IPS-18a (cell line): ENCODE data around the gene ARHGEF7.

ENCODE experiments used
- H3K27ac ChIP-seq: one replicate; pipeline ENCODE4 v1.5.1; 2013; ENCODE audit warnings: low read length
- H3K27me3 ChIP-seq: one replicate; pipeline ENCODE4 v1.6.1; 2013; ENCODE audit warnings: mild to moderate bottlenecking, low read length; ENCODE audit not compliant: control insufficient read depth, insufficient read depth
- H3K36me3 ChIP-seq: one replicate; pipeline ENCODE4 v1.6.1; 2013; ENCODE audit warnings: low read depth, low read length; ENCODE audit not compliant: control insufficient read depth
- H3K4me1 ChIP-seq: one replicate; pipeline ENCODE4 v1.6.1; 2013; ENCODE audit warnings: low read depth, low read length; ENCODE audit not compliant: control insufficient read depth
- H3K4me3 ChIP-seq: one replicate; pipeline ENCODE4 v1.5.1; 2013; ENCODE audit warnings: low read length
- H3K9ac ChIP-seq: one replicate; pipeline ENCODE4 v1.6.1; 2013; ENCODE audit warnings: mild to moderate bottlenecking, low read length, moderate library complexity
- H3K9me3 ChIP-seq: one replicate; pipeline ENCODE4 v1.6.1; 2013; ENCODE audit warnings: low read depth, low read length; ENCODE audit not compliant: control insufficient read depth

Gene ARHGEF7

GRCh38 chr13:111241006-111241755, 126.1 kb downstream of the ARHGEF7 start:
- no peak overlapping the region for H3K9ac ChIP-seq
- no peak overlapping the region for H3K4me3 ChIP-seq
- H3K36me3 ChIP-seq: peaks cover 22% of the 10 kb centered on the region
- peaks cover 4% of the 10 kb centered on the region for H3K4me1 ChIP-seq
- H3K27me3 ChIP-seq: no peaks in the 10 kb centered on the region
- no peak overlapping the region for H3K27ac ChIP-seq
- no peaks in the 10 kb centered on the region for H3K9me3 ChIP-seq

DNA sequence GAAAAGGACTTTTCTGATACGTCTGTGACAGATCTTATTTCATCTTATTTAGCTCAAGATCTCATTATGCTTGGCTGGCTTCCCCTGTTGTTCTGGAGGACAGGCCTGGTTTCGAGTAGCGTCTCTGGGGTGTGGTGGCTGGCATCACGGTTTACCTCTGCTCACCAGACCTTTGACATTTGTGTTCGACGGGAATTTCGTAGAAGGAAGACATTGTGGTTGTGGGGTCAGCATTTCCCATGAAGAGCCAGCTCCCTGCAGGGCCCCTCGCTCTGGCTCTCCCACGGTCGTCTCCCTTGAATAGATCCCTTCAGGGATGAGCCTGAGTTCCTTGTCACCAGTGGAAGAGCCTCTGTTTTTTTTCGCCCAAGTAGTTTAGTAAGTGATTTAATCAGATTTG, 126.8 kb downstream of the ARHGEF7 start:
- Histone ChIP-seq H3K9me3 (no peaks in the 10 kb centered on the region), H3K36me3 (peaks cover 22% of the 10 kb centered on the region), H3K27me3 (no peaks in the 10 kb centered on the region), H3K4me1 (peaks cover 4% of the 10 kb centered on the region), H3K9ac (no peak overlapping the region), H3K27ac (no peak overlapping the region), H3K4me3 (no peak overlapping the region)

DNA sequence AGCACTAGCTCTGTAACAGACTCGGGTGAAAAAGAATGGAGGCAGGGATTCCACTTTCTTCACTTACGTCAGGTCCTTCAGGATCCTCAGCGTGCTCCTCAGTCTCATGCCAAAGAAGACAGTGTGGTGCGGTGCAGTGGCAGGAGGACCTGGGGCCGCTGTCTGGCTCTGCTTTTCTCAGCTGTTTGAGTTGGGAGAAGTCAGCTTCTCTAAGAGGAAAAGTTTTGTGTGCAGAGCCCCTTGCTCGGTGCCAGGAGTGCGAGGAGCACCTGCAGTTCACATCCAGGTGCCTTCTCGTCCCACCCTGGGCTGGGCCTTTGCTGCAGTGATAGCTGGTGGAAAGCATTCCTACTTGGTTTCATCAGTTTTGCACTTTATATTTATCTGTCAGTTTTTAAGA, 127.5 kb downstream of the ARHGEF7 start:
- Histone ChIP-seq H3K4me3 (no peak overlapping the region), H3K9ac (no peak overlapping the region), H3K27ac (no peak overlapping the region), H3K36me3 (peaks cover 22% of the 10 kb centered on the region), H3K9me3 (no peaks in the 10 kb centered on the region), H3K4me1 (peaks cover 4% of the 10 kb centered on the region), H3K27me3 (no peaks in the 10 kb centered on the region)

DNA sequence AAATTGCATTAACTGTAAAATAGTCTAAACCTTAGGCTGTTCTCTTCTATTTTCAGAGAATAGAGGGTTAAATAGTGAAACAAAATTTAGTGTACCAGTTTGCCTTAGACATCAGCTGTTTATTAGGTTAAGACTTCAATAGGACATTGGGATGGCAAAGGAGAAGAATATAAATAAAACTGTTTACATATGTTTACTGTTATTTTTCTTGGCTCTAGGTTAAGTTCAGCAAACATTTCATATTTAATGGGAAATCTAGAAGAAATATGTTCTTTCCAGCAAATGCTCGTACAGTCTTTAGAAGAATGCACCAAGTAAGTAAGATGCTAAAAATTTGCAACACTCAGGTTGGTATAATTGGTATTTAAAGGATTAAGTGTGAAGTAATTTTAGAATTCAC, 128.9 kb downstream of the ARHGEF7 start:
- no peaks in the 10 kb centered on the region for H3K9me3 ChIP-seq
- H3K9ac ChIP-seq: no peak overlapping the region
- H3K4me1 ChIP-seq: peaks cover 4% of the 10 kb centered on the region
- H3K4me3 ChIP-seq: no peak overlapping the region
- peaks cover 22% of the 10 kb centered on the region for H3K36me3 ChIP-seq
- H3K27me3 ChIP-seq: no peaks in the 10 kb centered on the region
- no peak overlapping the region for H3K27ac ChIP-seq

- Histone ChIP-seq H3K27me3 (no peaks in the 10 kb centered on the region), H3K4me1 (peaks cover 3% of the 10 kb centered on the region), H3K9ac (no peak overlapping the region), H3K4me3 (no peak overlapping the region), H3K27ac (no peak overlapping the region), H3K36me3 (peaks cover 22% of the 10 kb centered on the region), H3K9me3 (no peaks in the 10 kb centered on the region)
Measured at GRCh38 chr13:111245576-111246384, 130.7 kb downstream of the ARHGEF7 start.

DNA sequence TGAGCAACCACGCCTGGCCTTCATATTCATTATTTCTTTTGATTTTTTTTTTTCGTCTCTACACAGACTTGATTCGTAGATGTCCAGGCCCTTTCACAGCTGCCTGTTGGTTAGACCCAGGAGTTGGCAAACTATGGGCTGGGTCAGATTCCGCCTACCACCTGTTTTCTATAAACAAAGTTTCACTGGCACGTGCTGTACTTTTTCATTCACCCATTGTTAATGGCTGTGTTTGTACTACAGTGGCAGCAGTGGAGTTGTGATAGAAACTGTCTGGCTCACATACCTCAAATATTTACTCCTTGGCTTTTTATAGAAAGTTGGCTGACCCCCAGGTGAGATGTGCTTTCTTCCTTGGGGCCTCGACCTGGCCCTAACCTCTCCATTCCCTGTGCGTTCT, 132.4 kb downstream of the ARHGEF7 start:
- no peaks in the 10 kb centered on the region for H3K9me3 ChIP-seq
- no peak overlapping the region for H3K9ac ChIP-seq
- no peak overlapping the region for H3K27ac ChIP-seq
- no peaks in the 10 kb centered on the region for H3K27me3 ChIP-seq
- H3K4me1 ChIP-seq: no peaks in the 10 kb centered on the region
- H3K4me3 ChIP-seq: no peak overlapping the region
- H3K36me3 ChIP-seq: peaks cover 22% of the 10 kb centered on the region

GRCh38 chr13:111248822-111249221, 133.7 kb downstream of the ARHGEF7 start:
- Histone ChIP-seq H3K27me3 (no peaks in the 10 kb centered on the region), H3K9me3 (no peaks in the 10 kb centered on the region), H3K4me3 (no peak overlapping the region), H3K27ac (no peak overlapping the region), H3K9ac (no peak overlapping the region), H3K4me1 (no peaks in the 10 kb centered on the region), H3K36me3 (peaks cover 18% of the 10 kb centered on the region)

DNA sequence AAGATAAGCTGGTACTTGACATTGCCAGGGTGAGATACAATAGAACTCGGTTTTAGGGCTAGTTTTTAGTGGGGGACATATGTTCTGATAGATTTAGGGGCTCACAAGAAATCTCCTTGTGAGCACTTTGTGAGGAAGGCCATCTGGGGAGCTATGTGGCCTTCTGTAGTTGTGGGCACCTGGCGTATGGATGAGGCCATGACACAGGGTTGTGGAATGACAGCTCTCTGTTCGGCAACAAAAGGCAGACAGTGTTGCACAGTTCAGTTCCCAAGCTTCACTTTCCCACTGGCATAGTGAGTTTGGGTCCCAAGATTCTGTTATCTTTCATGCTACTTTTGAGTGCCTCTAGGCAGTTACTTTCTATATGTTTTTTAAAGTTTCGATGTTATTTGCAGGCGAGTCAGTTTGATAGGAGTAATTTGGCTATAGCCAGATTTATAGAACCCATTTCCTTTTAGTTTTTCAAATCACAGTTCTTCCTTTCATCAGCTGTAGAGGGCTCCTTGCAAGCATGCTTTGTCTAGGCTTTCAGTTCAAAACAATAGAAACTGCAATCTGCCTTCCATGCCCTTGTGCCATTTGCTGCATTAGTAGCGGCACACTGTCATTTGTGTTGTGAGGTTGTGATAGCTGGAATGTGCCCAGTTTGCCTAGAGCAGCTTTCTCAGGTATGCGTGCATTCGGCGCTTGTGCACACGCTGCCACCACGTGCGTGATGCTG, 134.7 kb downstream of the ARHGEF7 start:
- Histone ChIP-seq H3K27ac (no peak overlapping the region), H3K9me3 (no peaks in the 10 kb centered on the region), H3K4me1 (no peaks in the 10 kb centered on the region), H3K4me3 (no peak overlapping the region), H3K27me3 (no peaks in the 10 kb centered on the region), H3K9ac (no peak overlapping the region), H3K36me3 (peaks cover 8% of the 10 kb centered on the region)

- no peaks in the 10 kb centered on the region for H3K9me3 ChIP-seq
- H3K9ac ChIP-seq: no peak overlapping the region
- no peak overlapping the region for H3K4me3 ChIP-seq
- no peaks in the 10 kb centered on the region for H3K4me1 ChIP-seq
- H3K36me3 ChIP-seq: no peaks in the 10 kb centered on the region
- H3K27ac ChIP-seq: no peak overlapping the region
- no peaks in the 10 kb centered on the region for H3K27me3 ChIP-seq
Measured at GRCh38 chr13:111251646-111252445, 136.7 kb downstream of the ARHGEF7 start.

- Histone ChIP-seq H3K27ac (no peak overlapping the region), H3K9ac (no peak overlapping the region), H3K36me3 (peaks cover 4% of the 10 kb centered on the region), H3K4me3 (no peak overlapping the region), H3K9me3 (no peaks in the 10 kb centered on the region), H3K4me1 (no peaks in the 10 kb centered on the region), H3K27me3 (no peaks in the 10 kb centered on the region)
Measured at GRCh38 chr13:111252446-111253364, 137.6 kb downstream of the ARHGEF7 start.
